ENCODE data around the gene ARL4A. TPM values are rescaled to one million over a fixed set of nuclear protein-coding genes. Genes with fewer than 3 reads are reported as not detected.

Gene ARL4A
- total and polyA plus RNA-seq, 2 of the 8 experiments (the other 6 are each of a cell fraction or from before 2014, with no cell fraction given): 14.5 to 29.2 TPM

- no peak for TF ChIP-seq CBX8 (IDR thresholded peaks at IDR 0.05; ENCODE audit: borderline replicate concordance, low read depth, low read length)
- TF ChIP-seq SRF (IDR thresholded peaks at IDR 0.05; ENCODE audit: low read depth, low read length): no peak
- TF ChIP-seq TBP (IDR thresholded peaks at IDR 0.05; ENCODE audit: low read depth, low read length): peak; percentile 96
- peak; percentile 52; the same call in 1 of the 2 replicates for TF ChIP-seq KDM5A (IDR thresholded peaks at IDR 0.05; ENCODE audit: low read length)
- peak; percentile 10; the same call in 1 of the 2 replicates for TF ChIP-seq ATF2 (IDR thresholded peaks at IDR 0.05; ENCODE audit: low read length)
- peak; percentile 55 to 61 (median 61) for TF ChIP-seq CTCF (IDR thresholded peaks at IDR 0.05; ENCODE audit: control extremely low read depth in 1 of 3, insufficient read depth in 1 of 3, low read depth in 1 of 3, low read length in 3 of 3)
- peak; percentile 34; the same call in 1 of the 2 replicates for TF ChIP-seq MAX (IDR thresholded peaks at IDR 0.05)
- peak; percentile 81 for TF ChIP-seq SP2 (IDR thresholded peaks at IDR 0.05; ENCODE audit: low read length)
- no peak for TF ChIP-seq RNF2 (IDR thresholded peaks at IDR 0.05; ENCODE audit: borderline replicate concordance, low read depth, low read length, missing control alignments, poor library complexity, severe bottlenecking)
- TF ChIP-seq E2F6 (IDR thresholded peaks at IDR 0.05): peak; percentile 50; the same call in 1 of the 2 replicates
- TF ChIP-seq TAF1 (IDR thresholded peaks at IDR 0.05; ENCODE audit: low read depth, low read length): peak; percentile 99
- TF ChIP-seq HDAC2 (IDR thresholded peaks at IDR 0.05; ENCODE audit: borderline replicate concordance in 1 of 2, low read depth in 2 of 2, low read length in 2 of 2): peak in 1 of 2 experiments; percentile 52; a peak in 1 of 4 replicates
- peak; percentile 78 for TF ChIP-seq PHF8 (conservative IDR thresholded peaks at IDR 0.05; ENCODE audit: low read depth, low read length)
- no peak for TF ChIP-seq SIX5 (IDR thresholded peaks at IDR 0.05; ENCODE audit: low read depth, low read length)
- peak; percentile 93 for TF ChIP-seq KDM4A (IDR thresholded peaks at IDR 0.05; ENCODE audit: low read depth, low read length, severe bottlenecking)
- 0 out of 4 replicates have a peak, but pooled peaks of 1 of the 2 experiments have one; percentile 27 for TF ChIP-seq SIN3A (conservative IDR thresholded peaks at IDR 0.05 in 1 of 2, IDR thresholded peaks at IDR 0.05 in 1 of 2; ENCODE audit: low read depth in 1 of 2, low read length in 2 of 2)
Measured at GRCh38 chr7:12686891-12687717, at the start of gene ARL4A (continued).

All from H1 (cell line).